Adrenal gland (tissue), 5 donors: ENCODE data around the gene EGLN2.

Experiments
- POLR2A ChIP-seq, 2 donors: fragments of 450-650 bp; IDR thresholded peaks; one replicate each; pipeline ENCODE4 v1.6.1; 2017; ENCODE audit warnings: antibody characterized with exemption in 2 of 2, mild to moderate bottlenecking in 2 of 2, moderate library complexity in 1 of 2
- TF ChIP-seq, protein P1 (sequence below), 6 experiments: fragments of 450-650 bp in 4 of 6; fragments of 200-600 bp in 2 of 6; sonication (generic) in 1 of 6; IDR thresholded peaks; 1 replicate in 5 of 6; 2 replicates in 1 of 6; pipeline versions ENCODE4 v1.5.1 to v1.8.0; 2016 to 2021; ENCODE audit warnings: antibody characterized with exemption in 6 of 6, mild to moderate bottlenecking in 2 of 6, moderate library complexity in 1 of 6
- donor health status: DM: no; HTN: no; CAD: no.

GRCh38 chr19:40752257-40752781, 46.7 kb upstream of the EGLN2 start:
- no peak for TF ChIP-seq POLR2A (IDR thresholded peaks at IDR 0.05)
- TF ChIP-seq, protein P1, sequence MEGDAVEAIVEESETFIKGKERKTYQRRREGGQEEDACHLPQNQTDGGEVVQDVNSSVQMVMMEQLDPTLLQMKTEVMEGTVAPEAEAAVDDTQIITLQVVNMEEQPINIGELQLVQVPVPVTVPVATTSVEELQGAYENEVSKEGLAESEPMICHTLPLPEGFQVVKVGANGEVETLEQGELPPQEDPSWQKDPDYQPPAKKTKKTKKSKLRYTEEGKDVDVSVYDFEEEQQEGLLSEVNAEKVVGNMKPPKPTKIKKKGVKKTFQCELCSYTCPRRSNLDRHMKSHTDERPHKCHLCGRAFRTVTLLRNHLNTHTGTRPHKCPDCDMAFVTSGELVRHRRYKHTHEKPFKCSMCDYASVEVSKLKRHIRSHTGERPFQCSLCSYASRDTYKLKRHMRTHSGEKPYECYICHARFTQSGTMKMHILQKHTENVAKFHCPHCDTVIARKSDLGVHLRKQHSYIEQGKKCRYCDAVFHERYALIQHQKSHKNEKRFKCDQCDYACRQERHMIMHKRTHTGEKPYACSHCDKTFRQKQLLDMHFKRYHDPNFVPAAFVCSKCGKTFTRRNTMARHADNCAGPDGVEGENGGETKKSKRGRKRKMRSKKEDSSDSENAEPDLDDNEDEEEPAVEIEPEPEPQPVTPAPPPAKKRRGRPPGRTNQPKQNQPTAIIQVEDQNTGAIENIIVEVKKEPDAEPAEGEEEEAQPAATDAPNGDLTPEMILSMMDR (IDR thresholded peaks at IDR 0.05) = no peak
